Liver (tissue), 3 donors: ENCODE results near the gene SIRPD.

ENCODE experiments used
- CTCF ChIP-seq: fragments of 150-350 bp; IDR thresholded peaks from 2 replicates; pipeline ENCODE4 v1.5.1; 2017; ENCODE audit warnings: improper control_type of control experiment, low read depth, low read length; ENCODE audit not compliant: missing input control
- FOXA1 ChIP-seq: IDR thresholded peaks from 2 replicates; pipeline ENCODE4 v1.6.1; 2016; ENCODE audit warnings: antibody characterized with exemption
- GABPA ChIP-seq, 2 donors: IDR thresholded peaks in 1 of 2; conservative IDR thresholded peaks in 1 of 2; 2 replicates each; pipeline ENCODE4 v1.6.1; 2016; ENCODE audit warnings: antibody characterized with exemption in 2 of 2, mild to moderate bottlenecking in 1 of 2, moderate library complexity in 1 of 2
- HNF4G ChIP-seq: IDR thresholded peaks from 2 replicates; pipeline ENCODE4 v1.6.1; 2016; ENCODE audit warnings: antibody characterized with exemption
- REST ChIP-seq: IDR thresholded peaks from 2 replicates; pipeline ENCODE4 v1.6.1; 2016; ENCODE audit warnings: antibody characterized with exemption, mild to moderate bottlenecking
- RXRA ChIP-seq, 2 donors: IDR thresholded peaks; 2 replicates each; pipeline ENCODE4 v1.6.1; 2017 to 2018; ENCODE audit warnings: antibody characterized with exemption in 2 of 2, mild to moderate bottlenecking in 1 of 2
- SP1 ChIP-seq: IDR thresholded peaks from 2 replicates; pipeline ENCODE4 v1.6.1; 2018; ENCODE audit warnings: antibody characterized with exemption, mild to moderate bottlenecking
- TAF1 ChIP-seq: conservative IDR thresholded peaks from 2 replicates; pipeline ENCODE4 v1.6.1; 2016; ENCODE audit warnings: antibody characterized with exemption, mild to moderate bottlenecking
- YY1 ChIP-seq: IDR thresholded peaks from 2 replicates; pipeline ENCODE4 v1.6.1; 2016; ENCODE audit warnings: antibody characterized with exemption, mild to moderate bottlenecking
- donor health status: healthy.
- donor health status: healthy.

- TF ChIP-seq CTCF (no peak), FOXA1 (no peak), HNF4G (no peak), YY1 (no peak), GABPA (IDR thresholded peaks at IDR 0.05 in 1 of 2, conservative IDR thresholded peaks at IDR 0.05 in 1 of 2) (no peak), TAF1 (no peak), REST (no peak), SP1 (no peak), RXRA (IDR thresholded peaks at IDR 0.05) (no peak)
Measured at GRCh38 chr20:1491281-1491840, 66.1 kb downstream of the SIRPD start, which contains the start of gene SIRPB2.
